IMR-90 (cell line): ENCODE results near the gene SLC24A3. TPM values are rescaled to one million over a fixed set of nuclear protein-coding genes. Genes with fewer than 3 reads are reported as not detected.

Source experiments
- ATAC-seq: fragments of 200-7000 bp; cut with Tn5 transposase; 2 replicates; pipeline ENCODE4 v1.9.1; 2020; ENCODE audit warnings: low read depth, mild to moderate bottlenecking, moderate library complexity
- BruUV-seq: library from RNA; stranded (reverse); fragments of 400-500 nt; replicated peaks from 2 replicates; lab custom pipeline; 2021; lab: Mats Ljungman, UMichigan
- CTCF ChIA-PET: fragments of 300-600 bp; formaldehyde crosslinking; extraction: SDS; loops from one replicate; lab custom pipeline; 2021; ENCODE audit warnings: antibody characterized with exemption; lab: Yijun Ruan, JAX
- POLR2A ChIA-PET: fragments of 300-600 bp; sonication (Branson Sonifier 250); formaldehyde crosslinking; loops from one replicate; lab custom pipeline; 2022; ENCODE audit warnings: antibody characterized with exemption; ENCODE audit not compliant: unreplicated experiment; lab: Charles Lee
- DNase-seq: peaks from one replicate; pipeline ENCODE4 v3.0.0; 2013
- H2AFZ ChIP-seq: replicated peaks from 2 replicates; pipeline ENCODE3; 2013; ENCODE audit warnings: low read length, mild to moderate bottlenecking; ENCODE audit not compliant: poor library complexity
- H2AK5ac ChIP-seq: 2 replicates; pipeline ENCODE4 v1.6.1; 2013; ENCODE audit warnings: low read depth, low read length, inconsistent platforms
- H2AK9ac ChIP-seq: replicated peaks from 2 replicates; pipeline ENCODE3; 2013; ENCODE audit warnings: mild to moderate bottlenecking, low read depth, low read length, moderate library complexity; ENCODE audit not compliant: poor library complexity
- H2BK120ac ChIP-seq: 2 replicates; pipeline ENCODE4 v1.6.1; 2013; ENCODE audit warnings: low read depth, low read length, inconsistent platforms
- H2BK15ac ChIP-seq: 3 replicates; pipeline ENCODE4 v1.6.1; 2013; ENCODE audit warnings: low read depth, low read length, inconsistent platforms
- H2BK20ac ChIP-seq: 2 replicates; pipeline ENCODE4 v1.6.1; 2013; ENCODE audit warnings: low read depth, mild to moderate bottlenecking, inconsistent platforms, low read length, moderate library complexity
- H2BK5ac ChIP-seq: 2 replicates; pipeline ENCODE4 v1.6.1; 2013; ENCODE audit warnings: mild to moderate bottlenecking, low read depth, low read length, inconsistent platforms; ENCODE audit not compliant: poor library complexity, severe bottlenecking
- H3K14ac ChIP-seq: replicated peaks from 2 replicates; pipeline ENCODE4 v1.6.1; 2013; ENCODE audit warnings: low read depth, low read length, inconsistent platforms
- H3K18ac ChIP-seq: 2 replicates; pipeline ENCODE4 v1.6.1; 2013; ENCODE audit warnings: low read depth, low read length, control low read depth
- H3K23ac ChIP-seq: 2 replicates; pipeline ENCODE4 v1.6.1; 2013; ENCODE audit warnings: low read depth, low read length, inconsistent platforms
- H3K27ac ChIP-seq: 2 replicates; pipeline ENCODE4 v1.5.1; 2013; ENCODE audit warnings: mild to moderate bottlenecking, control low read depth, low read length; ENCODE audit not compliant: insufficient read depth
- H3K27me3 ChIP-seq: 2 replicates; pipeline ENCODE4 v1.6.1; 2013; ENCODE audit warnings: low read length; ENCODE audit not compliant: control insufficient read depth, insufficient read depth
- H3K36me3 ChIP-seq: 2 replicates; pipeline ENCODE4 v1.6.1; 2013; ENCODE audit warnings: low read length, mixed read lengths; ENCODE audit not compliant: control insufficient read depth, insufficient read depth
- H3K4ac ChIP-seq: 2 replicates; pipeline ENCODE4 v1.6.1; 2013; ENCODE audit warnings: low read depth, low read length, inconsistent platforms
- H3K4me1 ChIP-seq: 2 replicates; pipeline ENCODE4 v1.6.1; 2013; ENCODE audit warnings: low read length, mixed read lengths; ENCODE audit not compliant: control insufficient read depth, insufficient read depth
- H3K4me2 ChIP-seq: 2 replicates; pipeline ENCODE4 v1.6.1; 2013; ENCODE audit warnings: low read depth, mild to moderate bottlenecking, control low read depth, low read length, moderate library complexity
- H3K4me3 ChIP-seq: 2 replicates; pipeline ENCODE4 v1.5.1; 2013; ENCODE audit warnings: low read depth, mild to moderate bottlenecking, control low read depth, low read length, moderate library complexity; ENCODE audit not compliant: insufficient read depth
- H3K56ac ChIP-seq: 2 replicates; pipeline ENCODE4 v1.6.1; 2013; ENCODE audit warnings: low read length, inconsistent platforms; ENCODE audit not compliant: insufficient read depth; ENCODE audit errors: extremely low read depth
- H3K79me1 ChIP-seq, 2 experiments: 2 replicates each; pipeline ENCODE4 v1.6.1; 2013; ENCODE audit warnings: low read length in 2 of 2, inconsistent platforms in 1 of 2, low read depth in 1 of 2
- H3K9ac ChIP-seq: 2 replicates; pipeline ENCODE4 v1.6.1; 2013; ENCODE audit warnings: low read depth, low read length, control low read depth
- H3K9me1 ChIP-seq: 2 replicates; pipeline ENCODE4 v1.6.1; 2013; ENCODE audit warnings: low read length, inconsistent platforms; ENCODE audit not compliant: insufficient read depth
- H3K9me3 ChIP-seq: 2 replicates; pipeline ENCODE4 v1.6.1; 2013; ENCODE audit warnings: low read length; ENCODE audit not compliant: control insufficient read depth, insufficient read depth
- H4K20me1 ChIP-seq: 2 replicates; pipeline ENCODE4 v1.6.1; 2013; ENCODE audit warnings: low read length, inconsistent platforms; ENCODE audit not compliant: insufficient read depth
- H4K5ac ChIP-seq: 2 replicates; pipeline ENCODE4 v1.6.1; 2013; ENCODE audit warnings: mild to moderate bottlenecking, low read depth, low read length, control low read depth
- H4K8ac ChIP-seq, 2 experiments: 2 replicates each; pipeline ENCODE4 v1.6.1; 2013; ENCODE audit warnings: low read depth in 2 of 2, low read length in 2 of 2, control low read depth in 1 of 2, inconsistent platforms in 1 of 2
- H4K91ac ChIP-seq: 2 replicates; pipeline ENCODE4 v1.6.1; 2013; ENCODE audit warnings: low read depth, low read length, inconsistent platforms; ENCODE audit not compliant: insufficient read depth
- CEBPB ChIP-seq: IDR thresholded peaks from 2 replicates; pipeline ENCODE4 v1.6.1; 2012; ENCODE audit warnings: low read depth, low read length, improper control_type of control experiment
- ELK1 ChIP-seq: fragments of 150-350 bp; IDR thresholded peaks from 2 replicates; pipeline ENCODE4 v1.6.1; 2016; ENCODE audit warnings: low read depth, mild to moderate bottlenecking, low read length, moderate library complexity, borderline replicate concordance
- FOS ChIP-seq: fragments of 150-350 bp; IDR thresholded peaks from 2 replicates; pipeline ENCODE4 v1.6.1; 2016; ENCODE audit warnings: low read depth, low read length
- MAFK ChIP-seq: IDR thresholded peaks from 2 replicates; pipeline ENCODE4 v1.6.1; 2012; ENCODE audit warnings: low read depth, low read length, improper control_type of control experiment
- MAZ ChIP-seq: IDR thresholded peaks from 2 replicates; pipeline ENCODE4 v1.6.1; 2012; ENCODE audit warnings: low read depth, mild to moderate bottlenecking, low read length, improper control_type of control experiment, moderate library complexity, borderline replicate concordance
- NFE2L2 ChIP-seq: fragments of 150-350 bp; IDR thresholded peaks from 2 replicates; pipeline ENCODE4 v1.6.1; 2016; ENCODE audit warnings: low read depth, mild to moderate bottlenecking, low read length
- POLR2A ChIP-seq: IDR thresholded peaks from 2 replicates; pipeline ENCODE4 v1.6.1; 2012; ENCODE audit warnings: mild to moderate bottlenecking, low read depth, low read length
- RAD21 ChIP-seq: IDR thresholded peaks from 2 replicates; pipeline ENCODE4 v1.6.1; 2012; ENCODE audit warnings: low read length, improper control_type of control experiment
- RCOR1 ChIP-seq: IDR thresholded peaks from 2 replicates; pipeline ENCODE4 v1.6.1; 2012; ENCODE audit warnings: mild to moderate bottlenecking, low read length, improper control_type of control experiment; ENCODE audit not compliant: insufficient replicate concordance
- RFX5 ChIP-seq: IDR thresholded peaks from 2 replicates; pipeline ENCODE4 v1.8.0; 2012; ENCODE audit warnings: low read depth, mild to moderate bottlenecking, low read length, moderate library complexity
- WGBS, 2 experiments: methylation state at CpG; one replicate each; pipeline versions ENCODE4 v1.1.5 to v1.1.7; 2013; ENCODE audit warnings: missing lambda C conversion rate in 2 of 2; ENCODE audit not compliant: insufficient read length in 1 of 2; ENCODE audit errors: extremely low coverage in 2 of 2; 5-methylcytosine and 5-hydroxymethylcytosine counted together
- dilution Hi-C: fragments of 300-500 bp; cut with HindIII; formaldehyde crosslinking; loops from one replicate; pipeline ENCODE4 v1.14.3; 2018; ENCODE audit warnings: low sequenced_read_pairs; ENCODE audit not compliant: unreplicated experiment
- in situ Hi-C: fragments of 300-500 bp; cut with MboI; formaldehyde crosslinking; loops from 3 replicates; pipeline ENCODE4 v1.14.3; 2019; ENCODE audit warnings: low sequenced_read_pairs, inconsistent platforms, mixed read lengths
- intact Hi-C: fragments of 100-400 bp; cut with micrococcal nuclease; formaldehyde crosslinking; loops from 2 replicates; pipeline ENCODE4 v1.10.0; 2022
- polyA plus RNA-seq, 3 experiments: library from polyadenylated mRNA; depleted of rRNA; stranded (reverse); fragments of >200 nt; gene quantifications; 2 replicates each; pipeline ENCODE4 v1.2.3, GENCODE V29; 2012; ENCODE audit warnings: low replicate concordance in 1 of 3
- total RNA-seq: library from RNA; depleted of rRNA; stranded (reverse); fragments of >200 nt; gene quantifications from 2 replicates; pipeline ENCODE4 v1.2.3, GENCODE V29; 2012
- TF ChIP-seq, protein P1 (sequence below): fragments of 150-350 bp; IDR thresholded peaks from 2 replicates; pipeline ENCODE4 v1.6.1; 2017; ENCODE audit warnings: mild to moderate bottlenecking, antibody characterized with exemption, low read length, low read depth

The SLC24A3 gene
- total and polyA plus RNA-seq, 2 of the 4 experiments (the other 2 are of a cell fraction) = not detected

GRCh38 chr20:19713822-19714578, 501.6 kb downstream of the SLC24A3 start:
- no peak for DNase-seq
- Histone ChIP-seq H3K79me1 (no peaks in the 10 kb centered on the region), H3K4ac (no peak overlapping the region), H2AK9ac (no peak overlapping the region), H3K56ac (no peak overlapping the region), H2BK20ac (no peak overlapping the region), H2BK15ac (no peak overlapping the region), H3K9me1 (peaks cover 6% of the 10 kb centered on the region), H3K27ac (no peak overlapping the region), H3K9me3 (peaks cover 12% of the 10 kb centered on the region; the same call in 1 of the 2 replicates), H3K14ac (no peak overlapping the region), H3K4me1 (peaks cover 14% of the 10 kb centered on the region; the same call in 1 of the 2 replicates), H3K23ac (no peak overlapping the region), H3K18ac (no peak overlapping the region), H4K20me1 (no peaks in the 10 kb centered on the region), H3K36me3 (no peaks in the 10 kb centered on the region), H3K9ac (no peak overlapping the region), H4K91ac (no peak overlapping the region), H4K8ac (no peak overlapping the region), H3K27me3 (peaks cover 10% of the 10 kb centered on the region), H3K4me3 (no peak overlapping the region), H2BK5ac (no peak overlapping the region), H2BK120ac (no peak overlapping the region), H3K4me2 (no peak overlapping the region), H2AFZ (no peak overlapping the region), H2AK5ac (no peak overlapping the region), H4K5ac (no peak overlapping the region)
- in situ Hi-C loops (no loop called here), dilution Hi-C loops (no loop called here), intact Hi-C loops (no loop called here)
- CTCF ChIA-PET = interaction anchor here (1.1 kb wide), 1 partner anchor 20 kb away, joined by 3 read pairs; no protein-coding TSS in a partner anchor
- ATAC-seq = no peak
- WGBS, 2 experiments = no CpG with 5 or more reads among the region's 2 CpGs
- BruUV-seq = no TSS peak
- no peak for TF ChIP-seq MAFK
- TF ChIP-seq RAD21 = no peak
- no peak for TF ChIP-seq ELK1
- TF ChIP-seq NFE2L2 = no peak
- no peak for TF ChIP-seq MAZ
- TF ChIP-seq POLR2A = no peak
- TF ChIP-seq RCOR1 = no peak
- TF ChIP-seq FOS = no peak
- no peak for TF ChIP-seq RFX5
- TF ChIP-seq, protein P1, sequence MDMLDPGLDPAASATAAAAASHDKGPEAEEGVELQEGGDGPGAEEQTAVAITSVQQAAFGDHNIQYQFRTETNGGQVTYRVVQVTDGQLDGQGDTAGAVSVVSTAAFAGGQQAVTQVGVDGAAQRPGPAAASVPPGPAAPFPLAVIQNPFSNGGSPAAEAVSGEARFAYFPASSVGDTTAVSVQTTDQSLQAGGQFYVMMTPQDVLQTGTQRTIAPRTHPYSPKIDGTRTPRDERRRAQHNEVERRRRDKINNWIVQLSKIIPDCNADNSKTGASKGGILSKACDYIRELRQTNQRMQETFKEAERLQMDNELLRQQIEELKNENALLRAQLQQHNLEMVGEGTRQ = no peak
- TF ChIP-seq CEBPB = no peak
- POLR2A ChIA-PET = no interaction called here
